CD8-positive, alpha-beta memory T cell (primary cell): ENCODE measurements around the gene DHRS9. TPM values are rescaled to one million over a fixed set of nuclear protein-coding genes. Genes with fewer than 3 reads are reported as not detected.
A peak's percentile ranks its signal among the peaks of the same experiment; 100 is the strongest.

Source experiments
- CTCF ChIA-PET: fragments of 350-600 bp; sonication (Branson Sonifier 250); formaldehyde crosslinking; loops from one replicate; lab custom pipeline; 2021; ENCODE audit warnings: antibody characterized with exemption; lab: Charles Lee
- POLR2A ChIA-PET: fragments of 350-600 bp; sonication (Branson Sonifier 250); formaldehyde crosslinking; loops from one replicate; lab custom pipeline; 2021; ENCODE audit warnings: antibody characterized with exemption; lab: Charles Lee
- DNase-seq, 5 donors: peaks; one replicate each; pipeline versions ENCODE4 v3.0.0 to v3.0.0-alpha.2; 2020 to 2022; ENCODE audit warnings: mixed read lengths in 1 of 5
- H3K27ac ChIP-seq: one replicate; pipeline ENCODE4 v1.7.0; 2013; ENCODE audit warnings: low read depth, mild to moderate bottlenecking, low read length, moderate library complexity
- H3K27me3 ChIP-seq: 2 replicates; pipeline ENCODE4 v1.7.0; 2013; ENCODE audit warnings: low read length, mild to moderate bottlenecking; ENCODE audit not compliant: insufficient read depth, poor library complexity, severe bottlenecking
- H3K36me3 ChIP-seq: 2 replicates; pipeline ENCODE4 v1.7.0; 2013; ENCODE audit warnings: mild to moderate bottlenecking, low read length, moderate library complexity; ENCODE audit not compliant: insufficient read depth
- H3K4me1 ChIP-seq: 2 replicates; pipeline ENCODE4 v1.7.0; 2013; ENCODE audit warnings: mild to moderate bottlenecking, low read length, moderate library complexity; ENCODE audit not compliant: insufficient read depth
- H3K4me3 ChIP-seq: 2 replicates; pipeline ENCODE4 v1.7.0; 2013; ENCODE audit warnings: mild to moderate bottlenecking, low read length
- H3K9me3 ChIP-seq: 2 replicates; pipeline ENCODE4 v1.7.0; 2013; ENCODE audit warnings: mild to moderate bottlenecking, low read length
- H3K27ac Mint-ChIP-seq, 8 donors: one replicate each; pipeline ENCODE4 v1.8.0; 2020 to 2021; ENCODE audit warnings: mixed read lengths in 8 of 8, mild to moderate bottlenecking in 6 of 8, inconsistent platforms in 3 of 8, moderate library complexity in 3 of 8
- H3K27me3 Mint-ChIP-seq, 2 donors: one replicate each; pipeline ENCODE4 v1.8.0; 2020 to 2021; ENCODE audit warnings: mixed read lengths in 2 of 2, mild to moderate bottlenecking in 1 of 2, moderate library complexity in 1 of 2
- H3K36me3 Mint-ChIP-seq, 3 donors: one replicate each; pipeline ENCODE4 v1.8.0; 2020 to 2021; ENCODE audit warnings: mixed read lengths in 3 of 3, inconsistent platforms in 1 of 3, mild to moderate bottlenecking in 1 of 3
- H3K4me1 Mint-ChIP-seq, 3 donors: one replicate each; pipeline ENCODE4 v1.8.0; 2020 to 2021; ENCODE audit warnings: mixed read lengths in 3 of 3, inconsistent platforms in 1 of 3, mild to moderate bottlenecking in 1 of 3
- H3K4me3 Mint-ChIP-seq, 7 donors: one replicate each; pipeline ENCODE4 v1.8.0; 2020 to 2021; ENCODE audit warnings: mixed read lengths in 7 of 7, mild to moderate bottlenecking in 6 of 7, moderate library complexity in 4 of 7, inconsistent platforms in 2 of 7
- H3K9me3 Mint-ChIP-seq, 5 donors: one replicate each; pipeline ENCODE4 v1.8.0; 2020 to 2022; ENCODE audit warnings: mixed read lengths in 5 of 5, mild to moderate bottlenecking in 3 of 5, moderate library complexity in 2 of 5, inconsistent platforms in 1 of 5
- polyA plus RNA-seq: library from polyadenylated mRNA; unstranded; fragments of 300-500 nt; fragmentation: Illumina TruSeq; gene quantifications from one replicate; pipeline ENCODE4 v1.2.3, GENCODE V29; 2021
- total RNA-seq, 2 experiments: library from RNA; stranded (reverse); gene quantifications; one replicate each; pipeline ENCODE4 v1.2.3, GENCODE V29; 2021

DHRS9 gene
- total RNA-seq (under 1 TPM; 0.20 to 0.37 TPM), polyA plus RNA-seq (not detected)

- POLR2A ChIA-PET, result no interaction called here
Measured at GRCh38 chr2:169069341-169069740, at the start of gene DHRS9. DHRS9 (plus strand) TSS chr2:169069563; CDS start chr2:169081582, 12,019 bp downstream.

GRCh38 chr2:169023161-169023560, 46.2 kb upstream of the DHRS9 start:
- peaks cover 7% of the 10 kb centered on the region for H3K4me1 ChIP-seq
- no peaks in the 10 kb centered on the region for H3K9me3 Mint-ChIP-seq
- no peak overlapping the region for H3K27ac ChIP-seq
- ChIA-PET POLR2A (interaction anchor here (0.7 kb wide), 1 partner anchor 93 kb away, joined by 3 read pairs; no protein-coding TSS in a partner anchor), CTCF (no interaction called here)
- H3K9me3 ChIP-seq, result no peaks in the 10 kb centered on the region
- no peak overlapping the region for H3K4me3 ChIP-seq
- DNase-seq, result no peak
- H3K27me3 ChIP-seq, result no peaks in the 10 kb centered on the region
- peaks cover 0 to 4% of the 10 kb centered on the region in 2 donors for H3K27me3 Mint-ChIP-seq
- H3K36me3 ChIP-seq, result no peaks in the 10 kb centered on the region
- H3K4me1 Mint-ChIP-seq, result peaks cover 7 to 15% (median 11%) of the 10 kb centered on the region in 3 donors
- H3K27ac Mint-ChIP-seq, result no peak overlapping the region
- H3K36me3 Mint-ChIP-seq, result no peaks in the 10 kb centered on the region
- no peak overlapping the region for H3K4me3 Mint-ChIP-seq

More at GRCh38 chr2:169069341-169069740, at the start of gene DHRS9:
- no peak for DNase-seq
- H3K36me3 Mint-ChIP-seq, result no peaks in the 10 kb centered on the region
- no peaks in the 10 kb centered on the region for H3K27me3 ChIP-seq
- no peaks in the 10 kb centered on the region for H3K9me3 ChIP-seq
- H3K27ac ChIP-seq, result no peak within 1 kb of the TSS
- H3K27ac Mint-ChIP-seq, result no peak within 1 kb of the TSS
- H3K27me3 Mint-ChIP-seq, result peaks cover 0 to 3% of the 10 kb centered on the region in 2 donors
- H3K4me3 ChIP-seq, result no peak within 1 kb of the TSS
- CTCF ChIA-PET, result no interaction called here
- no peaks in the 10 kb centered on the region for H3K4me1 ChIP-seq
- no peaks in the 10 kb centered on the region for H3K9me3 Mint-ChIP-seq
- peaks cover 0 to 7% (median 5%) of the 10 kb centered on the region in 3 donors for H3K4me1 Mint-ChIP-seq
- H3K4me3 Mint-ChIP-seq, result no peak within 1 kb of the TSS
- no peaks in the 10 kb centered on the region for H3K36me3 ChIP-seq

- no peak overlapping the region for H3K27ac ChIP-seq
- no peak for DNase-seq
- no peak overlapping the region for H3K4me3 Mint-ChIP-seq
- no peaks in the 10 kb centered on the region for H3K27me3 ChIP-seq
- peaks cover 0 to 3% (median 0%) of the 10 kb centered on the region in 3 donors for H3K36me3 Mint-ChIP-seq
- no peaks in the 10 kb centered on the region for H3K36me3 ChIP-seq
- ChIA-PET POLR2A (no interaction called here), CTCF (no interaction called here)
- peaks cover 7 to 15% (median 11%) of the 10 kb centered on the region in 3 donors for H3K4me1 Mint-ChIP-seq
- H3K27ac Mint-ChIP-seq, result no peak overlapping the region
- H3K9me3 ChIP-seq, result no peaks in the 10 kb centered on the region
- H3K4me3 ChIP-seq, result no peak overlapping the region
- H3K9me3 Mint-ChIP-seq, result peaks cover 0 to 2% (median 0%) of the 10 kb centered on the region in 5 donors
- no peaks in the 10 kb centered on the region for H3K27me3 Mint-ChIP-seq
- peaks cover 7% of the 10 kb centered on the region for H3K4me1 ChIP-seq
Measured at GRCh38 chr2:169026056-169026455, 43.3 kb upstream of the DHRS9 start.

GRCh38 chr2:169027234-169027633, 42.1 kb upstream of the DHRS9 start:
- Mint-ChIP-seq H3K4me3 (no peak overlapping the region), H3K9me3 (peaks cover 0 to 2% (median 0%) of the 10 kb centered on the region in 5 donors), H3K36me3 (peaks cover 0 to 4% (median 0%) of the 10 kb centered on the region in 3 donors), H3K27ac (no peak overlapping the region), H3K27me3 (no peaks in the 10 kb centered on the region), H3K4me1 (peaks cover 7 to 15% (median 11%) of the 10 kb centered on the region in 3 donors)
- no peaks in the 10 kb centered on the region for H3K36me3 ChIP-seq
- H3K27ac ChIP-seq, result no peak overlapping the region
- ChIA-PET POLR2A (no interaction called here), CTCF (no interaction called here)
- no peaks in the 10 kb centered on the region for H3K9me3 ChIP-seq
- H3K4me3 ChIP-seq, result no peak overlapping the region
- H3K27me3 ChIP-seq, result no peaks in the 10 kb centered on the region
- H3K4me1 ChIP-seq, result peaks cover 7% of the 10 kb centered on the region
- DNase-seq, result no peak

- Histone ChIP-seq H3K4me1 (peaks cover 7% of the 10 kb centered on the region), H3K4me3 (no peak overlapping the region), H3K27me3 (no peaks in the 10 kb centered on the region), H3K9me3 (no peaks in the 10 kb centered on the region), H3K27ac (no peak overlapping the region), H3K36me3 (no peaks in the 10 kb centered on the region)
- ChIA-PET CTCF (interaction anchor here (1.3 kb wide), 1 partner anchor 102 kb away, joined by 3 read pairs; no protein-coding TSS in a partner anchor), POLR2A (no interaction called here)
- Mint-ChIP-seq H3K4me1 (peaks cover 10 to 20% (median 16%) of the 10 kb centered on the region in 3 donors), H3K36me3 (peaks cover 0 to 12% (median 0%) of the 10 kb centered on the region in 3 donors), H3K9me3 (peaks cover 0 to 5% (median 2%) of the 10 kb centered on the region in 5 donors), H3K4me3 (no peak overlapping the region), H3K27me3 (no peaks in the 10 kb centered on the region), H3K27ac (no peak overlapping the region)
- no peak for DNase-seq
Measured at GRCh38 chr2:169029341-169029740, 40.0 kb upstream of the DHRS9 start.

GRCh38 chr2:169031202-169031601, 38.2 kb upstream of the DHRS9 start, which contains the start of gene ABCB11:
ABCB11 (minus strand) TSS chr2:169031324; CDS start chr2:169018125, 13,199 bp downstream.
- Histone ChIP-seq H3K9me3 (no peaks in the 10 kb centered on the region), H3K27me3 (no peaks in the 10 kb centered on the region), H3K4me1 (no peaks in the 10 kb centered on the region), H3K27ac (no peak within 1 kb of the TSS), H3K4me3 (no peak within 1 kb of the TSS), H3K36me3 (no peaks in the 10 kb centered on the region)
- no peak for DNase-seq
- peaks cover 0 to 12% (median 0%) of the 10 kb centered on the region in 3 donors for H3K36me3 Mint-ChIP-seq
- ChIA-PET POLR2A (no interaction called here), CTCF (interaction anchor here (1.0 kb wide), 1 partner anchor 48 kb away, joined by 3 read pairs; no protein-coding TSS in a partner anchor)
- peak within 1 kb of the TSS in 1 of 8 donors; percentile 40 for H3K27ac Mint-ChIP-seq
- H3K27me3 Mint-ChIP-seq, result no peaks in the 10 kb centered on the region
- H3K9me3 Mint-ChIP-seq, result peaks cover 0 to 5% (median 2%) of the 10 kb centered on the region in 5 donors
- H3K4me3 Mint-ChIP-seq, result no peak within 1 kb of the TSS
- peaks cover 6 to 11% (median 10%) of the 10 kb centered on the region in 3 donors for H3K4me1 Mint-ChIP-seq

GRCh38 chr2:169034256-169034655, 35.1 kb upstream of the DHRS9 start:
- H3K27ac ChIP-seq, result no peak overlapping the region
- no peaks in the 10 kb centered on the region for H3K36me3 ChIP-seq
- peaks cover 0 to 12% (median 0%) of the 10 kb centered on the region in 3 donors for H3K36me3 Mint-ChIP-seq

GRCh38 chr2:169034984-169035544, 34.3 kb upstream of the DHRS9 start:
- Histone ChIP-seq H3K27me3 (no peaks in the 10 kb centered on the region), H3K4me1 (no peaks in the 10 kb centered on the region), H3K4me3 (no peak overlapping the region), H3K36me3 (no peaks in the 10 kb centered on the region), H3K27ac (no peak overlapping the region), H3K9me3 (no peaks in the 10 kb centered on the region)
- Mint-ChIP-seq H3K4me1 (peaks cover 8 to 15% (median 14%) of the 10 kb centered on the region in 3 donors), H3K9me3 (peaks cover 0 to 5% (median 2%) of the 10 kb centered on the region in 5 donors), H3K36me3 (peaks cover 0 to 12% (median 0%) of the 10 kb centered on the region in 3 donors), H3K27ac (peak overlapping the region in 1 of 8 donors; percentile 7), H3K4me3 (peak overlapping the region in 1 of 7 donors; percentile 55), H3K27me3 (peaks cover 0 to 2% of the 10 kb centered on the region in 2 donors)
- ChIA-PET POLR2A (no interaction called here), CTCF (interaction anchor here (1.4 to 1.8 kb wide), 2 partner anchors 73 to 107 kb away, joined by 4 to 5 read pairs; no protein-coding TSS in a partner anchor)
- DNase-seq, result no peak

More at GRCh38 chr2:169034256-169034655, 35.1 kb upstream of the DHRS9 start:
- peaks cover 6 to 10% (median 10%) of the 10 kb centered on the region in 3 donors for H3K4me1 Mint-ChIP-seq
- POLR2A ChIA-PET, result no interaction called here
- CTCF ChIA-PET, result interaction anchor here (1.4 to 1.8 kb wide), 3 partner anchors 74 to 108 kb away, joined by 4 to 5 read pairs (median 4); no protein-coding TSS in a partner anchor
- H3K27ac Mint-ChIP-seq, result peak overlapping the region in 2 of 8 donors; percentile 6 to 21
- Histone ChIP-seq H3K9me3 (no peaks in the 10 kb centered on the region), H3K4me3 (no peak overlapping the region), H3K4me1 (no peaks in the 10 kb centered on the region), H3K27me3 (no peaks in the 10 kb centered on the region)
- peak overlapping the region in 1 of 7 donors; percentile 1 for H3K4me3 Mint-ChIP-seq
- peaks cover 0 to 5% (median 2%) of the 10 kb centered on the region in 5 donors for H3K9me3 Mint-ChIP-seq
- no peak for DNase-seq
- no peaks in the 10 kb centered on the region for H3K27me3 Mint-ChIP-seq
